RCC 7860 (cell line): Measurements from ENCODE around the gene FMC1.
"Not testable (repeated sequence)": the region's sequence is repeated elsewhere in the genome, so short reads cannot be mapped to it uniquely, and the experiment has no call there.

Source experiments
- DNase-seq: peaks from one replicate; pipeline ENCODE4 v3.0.0-alpha.2; 2015; ENCODE audit warnings: low spot score
- FAIRE-seq: peaks from 2 replicates; lab custom pipeline; 2012; peaks lifted over from hg19 to GRCh38; lab: Jason Lieb, UNC

FMC1 gene

DNA sequence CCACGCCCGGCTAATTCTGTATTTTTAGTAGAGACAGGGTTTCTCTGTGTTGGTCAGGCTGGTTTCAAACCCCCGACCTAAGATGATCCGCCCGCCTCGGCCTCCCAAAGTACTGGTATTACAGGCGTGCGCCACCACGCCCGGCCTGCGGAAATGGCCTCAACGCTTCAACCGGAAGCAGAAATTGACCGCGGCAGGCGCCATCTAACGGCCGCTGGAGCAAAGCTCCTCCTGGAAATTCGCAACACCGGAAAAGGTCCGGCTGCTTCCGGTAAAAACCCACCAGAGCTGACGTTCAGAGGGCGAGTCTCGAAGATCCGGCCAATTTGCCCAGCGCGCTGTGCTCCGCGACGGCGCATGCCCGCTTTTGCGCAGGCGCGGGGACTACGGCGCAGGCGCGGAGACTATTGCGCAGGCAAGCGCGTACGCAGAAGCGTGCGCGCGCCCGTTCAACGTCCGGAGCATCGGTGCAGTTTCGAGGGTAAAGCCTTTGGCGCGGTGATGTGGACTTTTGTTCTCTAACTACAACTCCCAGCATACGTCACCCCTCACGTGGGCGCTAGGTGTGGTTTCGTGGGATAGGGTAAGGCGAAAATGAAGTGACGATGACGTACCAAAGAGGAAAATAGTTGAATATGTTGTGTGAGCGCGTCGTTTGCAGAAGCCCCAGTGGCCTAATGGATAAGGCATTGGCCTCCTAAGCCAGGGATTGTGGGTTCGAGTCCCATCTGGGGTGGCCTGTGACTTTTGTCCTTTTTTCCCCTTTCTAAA, 915 bp upstream of the FMC1 start:
- DNase-seq (peak; percentile 100), FAIRE-seq (peak; percentile 86)

DNA sequence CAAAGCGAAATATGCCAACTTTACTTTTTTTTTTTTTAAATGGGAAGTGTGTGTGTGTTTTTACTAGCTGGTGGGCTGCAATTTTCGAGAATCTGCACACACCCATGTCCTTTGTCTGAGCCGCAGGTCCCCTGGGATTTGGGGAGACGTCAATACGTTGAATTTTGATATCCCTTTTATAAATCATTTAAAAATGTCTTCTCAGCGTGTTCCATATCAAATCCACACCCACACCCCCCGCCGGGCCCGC, 404 bp upstream of the FMC1 start:
- DNase-seq (no peak), FAIRE-seq (no peak)

DNA sequence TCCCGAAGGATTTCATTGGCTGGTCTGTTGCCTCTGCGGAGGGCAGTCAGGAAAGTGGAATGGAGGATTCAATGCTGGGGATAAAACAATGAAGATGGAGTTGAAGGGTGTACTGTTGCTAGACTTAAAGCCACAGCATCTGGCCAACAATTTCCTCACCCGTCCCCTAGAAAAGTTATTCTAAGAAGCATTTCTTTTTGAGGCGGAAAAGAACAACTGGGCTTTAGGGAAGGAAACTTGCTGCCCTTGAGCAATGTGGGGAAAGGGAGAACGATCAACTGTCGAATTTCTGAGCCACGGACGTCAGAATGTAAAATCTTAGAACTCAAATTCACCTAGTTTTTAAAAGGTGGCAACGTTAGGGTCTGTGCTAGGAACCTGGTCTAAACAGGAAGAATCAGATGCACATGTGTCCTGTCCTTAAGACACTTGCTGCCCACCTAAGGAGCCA, 664 bp downstream of the FMC1 start:
- FAIRE-seq (no peak), DNase-seq (no peak)

DNA sequence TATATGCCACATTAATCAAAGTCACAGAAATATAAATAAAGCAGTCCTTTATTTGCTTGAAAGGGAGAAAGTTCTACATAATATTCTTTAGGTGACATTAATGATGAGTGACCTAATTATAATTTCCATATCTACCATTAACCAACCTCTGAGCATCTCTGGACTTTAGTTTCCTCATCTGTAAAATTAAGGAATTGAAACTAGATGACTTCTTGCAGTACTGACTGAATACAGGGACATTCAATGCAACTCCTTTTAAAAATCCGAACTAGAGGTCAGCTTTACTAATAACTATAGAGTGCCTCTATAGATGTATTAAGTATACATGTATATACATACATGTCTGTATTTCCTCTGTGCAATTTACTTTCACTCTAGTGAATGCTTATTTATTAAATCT, 3.9 kb downstream of the FMC1 start:
- FAIRE-seq (no peak), DNase-seq (no peak)

DNA sequence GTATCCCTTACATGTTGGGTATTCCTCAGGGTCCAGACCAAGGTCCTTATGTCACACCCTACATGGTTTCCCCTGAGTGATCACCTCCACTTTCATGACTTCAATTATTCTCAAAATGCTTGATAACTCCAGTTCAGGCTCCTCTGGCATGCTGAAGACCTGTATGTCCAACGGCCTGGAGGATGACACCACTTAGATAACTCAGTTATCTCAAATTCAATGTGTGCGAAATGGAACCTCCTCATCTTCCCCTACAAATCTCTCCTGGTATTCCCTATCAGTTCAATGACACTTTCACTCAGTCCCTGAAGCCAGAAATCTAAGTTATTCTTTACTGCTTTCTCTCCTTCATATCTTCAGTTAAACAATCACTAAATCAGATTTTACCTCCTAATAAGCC, 9.9 kb downstream of the FMC1 start:
- DNase-seq = no peak
- no peak for FAIRE-seq

DNA sequence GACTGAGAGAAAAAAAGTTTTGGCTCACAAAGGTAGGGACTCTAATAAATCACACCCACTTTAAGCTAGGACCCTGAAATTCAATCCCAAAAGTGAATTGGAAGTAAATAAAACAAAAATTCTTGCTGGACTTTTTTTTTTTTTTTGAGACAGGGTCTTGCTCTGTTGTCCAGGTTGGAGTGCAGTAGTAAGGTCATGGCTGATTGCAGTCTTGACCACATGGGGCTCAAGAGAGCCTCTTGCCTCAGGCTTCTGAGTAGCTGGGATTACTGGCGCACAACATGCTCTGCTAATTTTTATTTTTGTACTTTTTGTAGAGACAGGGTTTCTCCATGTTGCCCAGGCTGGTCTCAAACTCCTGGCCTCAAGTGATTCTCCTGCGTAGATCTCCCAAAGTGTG, 13.6 kb downstream of the FMC1 start:
- FAIRE-seq = no peak
- DNase-seq = no peak

DNA sequence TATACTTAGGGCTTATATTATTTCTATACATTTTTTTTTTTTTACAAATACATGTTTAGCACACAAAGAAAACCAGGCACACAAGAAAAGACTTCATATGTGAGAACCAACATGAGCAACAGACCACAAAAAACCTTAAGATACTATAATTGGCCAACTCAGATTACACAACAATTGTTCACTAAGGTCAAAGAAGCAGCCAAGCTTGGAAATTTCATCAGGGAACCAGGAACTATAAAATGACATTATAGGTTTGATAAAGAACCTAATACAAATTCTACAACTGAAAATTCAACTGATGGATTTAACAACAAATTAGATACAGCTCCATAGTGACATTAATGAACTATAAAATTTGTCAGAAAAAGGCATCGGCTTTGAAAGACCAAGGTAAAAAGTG, 14.2 kb downstream of the FMC1 start:
- DNase-seq = no peak
- peak; percentile 22 for FAIRE-seq

DNA sequence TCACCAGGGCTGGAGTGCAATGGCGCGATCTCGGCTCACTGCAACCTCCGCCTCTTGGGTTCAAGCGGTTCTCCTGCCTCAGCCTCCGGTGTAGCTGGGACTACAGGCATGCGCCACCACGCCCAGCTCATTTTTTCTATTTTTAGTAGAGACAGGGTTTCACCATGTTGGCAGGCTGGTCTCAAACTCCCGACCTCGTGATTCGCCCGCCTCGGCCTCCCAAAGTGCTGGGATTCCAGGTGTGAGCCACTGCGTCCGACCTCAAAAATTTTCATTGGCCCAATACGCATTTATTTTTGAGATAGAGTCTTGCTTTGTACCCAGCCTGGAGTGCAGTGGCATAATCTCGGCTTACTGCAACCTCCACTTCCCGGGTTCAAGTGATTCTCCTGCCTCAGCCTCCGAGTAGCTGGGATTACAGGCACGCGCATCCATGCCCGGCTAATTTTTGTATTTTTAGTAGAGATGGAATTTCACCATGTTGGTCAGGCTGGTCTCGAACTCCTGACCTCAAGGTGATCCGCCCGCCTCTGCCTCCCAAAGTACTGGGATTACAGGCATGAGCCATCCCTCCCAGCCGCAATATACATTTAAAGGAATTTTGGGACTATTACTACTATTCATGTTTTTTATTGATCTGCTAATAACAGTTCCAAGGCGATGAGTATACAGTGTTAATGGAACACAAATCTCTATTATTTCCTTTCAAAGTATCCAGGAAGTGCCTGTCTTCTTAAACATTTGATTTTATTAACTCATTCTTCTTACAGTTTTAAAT, 16.8 kb downstream of the FMC1 start:
- peak; percentile 50 for FAIRE-seq

DNA sequence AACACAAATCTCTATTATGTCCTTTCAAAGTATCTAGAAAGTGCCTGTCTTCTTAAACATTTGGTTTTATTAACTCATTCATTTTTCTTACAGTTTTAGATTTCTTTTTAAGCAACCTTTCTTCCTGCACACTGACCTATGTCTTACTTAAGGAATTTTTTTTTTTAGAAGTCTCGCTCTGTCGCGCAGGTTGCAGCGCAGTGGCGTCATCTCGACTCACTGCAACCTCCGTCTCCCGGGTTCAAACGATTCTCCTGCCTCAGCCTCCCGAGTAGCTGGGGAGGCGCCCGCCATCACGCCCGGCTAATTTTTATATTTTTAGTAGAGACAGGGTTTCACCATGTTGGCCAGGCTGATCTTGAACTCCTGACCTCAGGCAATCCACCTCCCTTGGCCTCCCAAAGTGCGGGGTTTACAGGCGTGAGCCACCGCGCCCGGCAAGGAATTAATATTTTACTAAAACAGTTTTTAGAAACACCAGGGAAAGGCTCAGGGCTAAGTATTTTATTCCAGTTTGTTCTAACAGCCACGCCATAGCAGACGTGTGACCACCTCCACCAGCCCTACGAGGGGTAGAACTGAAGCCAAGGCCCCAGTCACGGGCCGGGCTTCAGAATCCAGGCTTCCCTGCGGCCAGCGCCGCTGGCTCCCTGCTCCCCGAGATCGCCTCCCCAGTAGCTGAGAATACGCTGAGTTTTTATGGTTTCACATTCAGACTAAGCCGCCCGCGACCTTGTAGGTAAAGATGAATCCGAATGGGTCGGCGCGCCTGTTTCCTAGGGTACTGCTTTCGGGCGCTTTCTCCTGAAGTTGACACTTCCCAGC, 17.6 kb downstream of the FMC1 start:
- no peak for FAIRE-seq
- peak; percentile 23 for DNase-seq

More for the DNA sequence above, 16.8 kb downstream of the FMC1 start:
- DNase-seq = not testable (repeated sequence)

DNA sequence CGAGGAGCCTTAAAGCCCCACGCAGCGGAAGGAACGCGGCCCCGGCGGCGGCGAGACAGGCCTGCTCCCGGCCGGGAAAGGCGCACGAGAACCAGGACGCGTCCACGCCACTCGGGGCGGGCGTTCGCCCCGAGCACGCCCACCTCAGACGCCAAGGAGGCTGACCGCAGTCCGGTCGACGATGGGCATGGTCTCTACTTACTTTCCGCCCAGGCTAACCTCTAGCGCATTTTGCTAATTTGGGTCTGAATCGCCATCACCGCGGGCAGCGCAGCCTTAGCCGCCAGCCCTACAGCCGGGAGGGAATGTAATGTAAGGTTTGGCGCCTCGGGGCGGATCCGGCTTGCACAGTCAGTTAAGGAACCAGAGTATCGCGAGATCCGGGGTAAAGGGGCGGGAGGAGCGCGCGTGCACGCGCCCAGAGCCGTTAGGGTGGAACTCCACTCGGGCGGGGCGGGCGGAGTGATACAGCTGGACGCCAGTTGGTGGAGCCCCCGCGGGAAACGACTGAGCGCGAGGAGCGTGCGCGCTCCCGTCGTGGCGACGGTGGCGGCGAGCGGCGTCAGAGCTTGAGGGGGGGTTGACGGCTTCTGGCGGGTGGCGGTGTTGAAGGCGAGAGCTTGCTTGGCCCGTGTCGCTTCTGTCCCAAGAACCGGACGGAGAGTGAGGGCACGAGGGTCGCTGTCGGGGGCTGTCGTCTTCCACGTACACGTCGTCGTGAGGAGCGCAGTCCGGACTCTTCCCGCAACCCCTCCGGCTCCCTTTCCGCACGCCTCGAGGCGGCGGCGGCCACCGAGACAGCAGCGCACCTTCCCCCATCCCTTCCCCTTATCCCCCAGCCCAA, 18.5 kb downstream of the FMC1 start, which contains the start of gene LUC7L2:
Gene LUC7L2, plus strand, starts transcription at position 529 of the 844 bp plus-strand sequence. CDS start 368 bp downstream, outside the sequence.
- DNase-seq (peak; percentile 99), FAIRE-seq (peak; percentile 74)

DNA sequence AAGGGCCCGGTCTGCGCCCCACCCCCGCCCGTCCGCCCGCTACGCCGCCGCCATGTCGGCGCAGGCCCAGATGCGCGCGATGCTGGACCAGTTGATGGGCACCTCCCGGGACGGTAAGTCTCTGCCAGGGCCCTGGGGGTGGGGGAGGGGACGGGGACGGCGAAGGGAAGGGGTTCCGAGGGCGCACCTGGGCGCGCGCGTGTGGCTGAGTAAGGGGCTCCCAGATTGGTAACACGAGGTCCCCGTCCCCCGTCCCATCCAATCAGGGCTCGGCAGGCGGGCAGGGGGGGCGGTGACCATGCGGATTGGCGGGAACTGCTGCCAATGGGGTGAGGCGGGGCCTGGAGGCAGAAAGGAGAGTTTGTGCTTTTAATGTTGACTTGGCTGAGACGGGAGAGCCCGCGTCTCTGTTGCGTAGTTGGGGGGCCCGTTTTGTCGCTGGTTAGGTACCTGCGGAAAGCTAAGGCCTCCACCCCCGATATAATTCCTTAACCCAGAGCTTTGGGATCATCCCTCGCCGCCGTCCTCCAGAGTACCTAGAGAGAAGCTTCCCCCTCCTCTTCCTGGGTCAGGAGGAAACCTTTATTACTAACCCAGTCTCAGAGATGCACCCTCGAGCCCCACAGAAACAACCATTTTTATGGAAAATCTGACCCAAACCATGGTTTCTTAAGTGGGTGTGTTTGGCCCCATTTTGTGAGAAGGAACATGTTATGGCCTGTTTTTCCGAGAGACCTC, 19.2 kb downstream of the FMC1 start:
- DNase-seq = peak; percentile 87
- FAIRE-seq = peak; percentile 48

DNA sequence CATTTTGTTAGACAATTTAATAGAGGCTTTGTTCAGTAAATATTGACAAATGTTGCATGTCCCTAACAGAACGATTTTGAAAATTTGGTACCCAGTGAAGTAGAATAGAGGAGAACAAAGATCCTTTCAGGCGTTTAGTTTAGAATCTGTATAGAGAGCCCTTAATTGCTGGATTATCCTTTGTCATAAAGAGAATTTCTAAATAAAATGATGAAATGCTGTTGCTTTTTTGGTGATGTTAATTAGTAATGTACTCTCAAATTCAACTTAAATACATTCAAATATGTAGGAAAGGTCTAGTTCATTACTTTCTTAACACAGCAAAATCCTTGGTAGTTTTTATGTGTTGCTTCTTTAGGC, 19.8 kb downstream of the FMC1 start:
- DNase-seq (no peak), FAIRE-seq (no peak)

DNA sequence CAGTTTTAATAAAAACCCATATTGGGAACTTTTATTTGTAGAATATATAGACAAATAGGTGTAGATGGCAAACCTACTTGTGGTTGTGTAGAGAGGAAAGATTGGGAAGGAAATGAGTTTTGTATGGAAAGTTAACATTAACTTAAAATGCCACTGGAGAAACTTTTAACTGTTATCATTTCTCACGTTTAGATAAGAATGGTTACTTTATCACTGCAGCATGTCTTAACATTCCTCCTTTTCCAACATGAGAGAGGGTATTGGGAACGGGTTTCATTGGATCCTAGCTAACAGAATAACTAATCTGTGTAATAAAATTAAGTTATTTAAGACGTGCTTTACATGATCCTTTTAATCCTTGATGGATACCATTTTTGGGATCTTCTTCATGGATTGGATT, 20.4 kb downstream of the FMC1 start:
- DNase-seq (no peak), FAIRE-seq (no peak)

DNA sequence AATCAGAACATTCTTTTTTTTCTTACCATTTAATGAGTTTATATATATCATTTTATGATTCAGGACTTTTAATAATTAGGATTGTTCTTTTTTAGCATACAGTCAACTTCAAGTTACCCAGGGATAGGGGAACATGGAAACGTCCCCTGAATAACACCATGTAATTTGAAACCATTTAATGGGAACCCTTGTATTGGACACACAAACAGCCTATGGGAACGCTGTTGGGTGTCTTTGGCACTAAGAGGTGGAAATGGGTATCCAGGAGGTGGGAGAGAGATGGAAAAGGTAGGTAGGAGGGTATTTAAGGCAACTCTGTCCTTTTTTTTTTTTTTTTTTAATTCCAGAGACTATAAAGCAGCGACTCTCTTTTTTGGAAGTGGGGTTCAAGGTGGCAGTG, 21.2 kb downstream of the FMC1 start:
- FAIRE-seq (no peak), DNase-seq (no peak)

DNA sequence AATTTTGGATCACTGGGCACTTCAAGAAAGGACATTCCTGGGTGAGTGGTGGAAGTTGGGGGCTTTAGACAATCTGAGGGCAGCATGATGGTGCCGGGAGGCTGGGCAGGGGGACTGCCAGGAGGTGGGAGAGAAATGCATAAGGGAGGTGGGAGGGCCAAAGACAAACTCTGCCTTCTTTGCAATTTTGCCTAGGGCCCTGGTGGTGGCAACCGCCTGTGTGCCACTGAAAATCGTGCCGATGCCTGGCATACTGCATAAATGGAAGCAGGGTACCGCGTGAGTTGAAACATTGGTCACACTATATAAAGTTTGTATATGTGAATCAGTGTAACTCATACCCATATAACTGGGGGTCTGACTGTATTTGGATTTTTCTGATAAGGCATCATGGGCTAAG, 21.8 kb downstream of the FMC1 start:
- DNase-seq (no peak), FAIRE-seq (no peak)

DNA sequence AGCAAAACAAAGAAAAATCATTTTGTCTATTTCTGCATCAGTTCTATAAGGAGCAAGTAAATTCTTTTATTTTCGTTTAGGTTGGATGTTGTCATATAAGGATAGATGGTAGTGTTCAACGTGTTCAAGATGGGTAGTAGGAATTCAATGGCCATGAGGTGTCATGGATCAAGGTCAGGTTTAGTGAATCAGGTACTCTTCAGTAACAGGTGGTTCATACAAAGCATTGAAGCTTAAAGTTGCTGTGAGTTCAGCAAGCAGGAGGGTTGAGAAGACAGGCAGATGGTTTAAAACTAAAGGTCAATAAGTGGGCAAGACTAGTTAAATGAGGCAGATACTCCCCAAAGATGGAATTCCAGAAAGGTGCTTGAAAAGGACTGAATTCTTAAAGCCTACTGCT, 24.2 kb downstream of the FMC1 start:
- DNase-seq (no peak), FAIRE-seq (no peak)

DNA sequence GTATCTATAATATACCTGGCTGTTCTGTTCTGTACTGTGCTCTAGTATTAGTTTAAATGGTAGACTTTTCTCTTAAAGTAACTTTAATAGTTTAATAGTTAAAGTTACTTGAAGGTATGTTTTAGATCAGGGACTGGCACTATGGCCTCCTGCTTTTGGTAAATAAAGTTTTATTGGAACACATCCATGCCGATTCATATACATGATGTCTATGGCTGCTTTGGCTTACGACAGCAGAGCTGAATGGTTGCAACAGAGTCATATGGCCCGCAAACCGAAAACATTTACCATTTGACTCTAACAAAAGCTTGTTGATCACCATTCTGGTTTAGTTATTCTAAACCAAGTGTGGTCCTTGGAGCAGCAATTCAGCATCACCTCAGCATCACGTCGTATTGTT, 25.3 kb downstream of the FMC1 start:
- no peak for FAIRE-seq

DNA sequence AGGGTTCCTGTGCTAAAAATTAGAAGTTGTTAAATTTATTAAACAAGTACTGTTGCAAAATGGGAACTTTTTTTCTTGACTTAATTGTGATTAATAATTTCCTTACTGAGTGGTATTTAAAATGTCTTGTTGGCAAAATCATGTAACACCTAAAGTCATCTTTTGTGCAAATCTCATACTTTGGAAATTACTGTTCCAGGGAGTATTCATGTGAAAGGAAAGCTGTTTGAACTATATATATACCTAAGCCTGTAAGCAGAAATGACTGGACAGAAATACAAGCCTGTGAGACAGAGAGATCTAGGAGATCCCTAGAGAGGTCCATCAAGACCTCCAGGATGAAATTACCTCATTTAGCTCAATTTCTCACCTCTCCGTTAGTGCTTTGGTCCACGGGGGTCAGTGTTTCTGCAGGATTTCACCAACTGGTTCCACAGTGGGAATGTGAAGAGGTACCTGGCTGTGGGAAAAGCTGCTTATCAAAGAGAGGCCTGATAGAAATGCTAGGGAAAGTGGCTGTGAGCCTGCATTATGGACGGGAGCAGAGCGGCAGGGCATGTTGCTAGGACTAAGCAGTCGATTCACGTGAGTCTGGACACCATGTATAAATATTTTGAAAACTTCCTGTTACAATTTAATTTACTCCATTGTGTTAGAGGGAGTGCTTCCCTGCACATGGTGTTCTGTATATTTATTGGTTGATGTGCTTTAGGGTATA, 26.5 kb downstream of the FMC1 start:
- FAIRE-seq (no peak), DNase-seq (no peak)

More for the DNA sequence above, 25.3 kb downstream of the FMC1 start:
- no peak for DNase-seq

DNA sequence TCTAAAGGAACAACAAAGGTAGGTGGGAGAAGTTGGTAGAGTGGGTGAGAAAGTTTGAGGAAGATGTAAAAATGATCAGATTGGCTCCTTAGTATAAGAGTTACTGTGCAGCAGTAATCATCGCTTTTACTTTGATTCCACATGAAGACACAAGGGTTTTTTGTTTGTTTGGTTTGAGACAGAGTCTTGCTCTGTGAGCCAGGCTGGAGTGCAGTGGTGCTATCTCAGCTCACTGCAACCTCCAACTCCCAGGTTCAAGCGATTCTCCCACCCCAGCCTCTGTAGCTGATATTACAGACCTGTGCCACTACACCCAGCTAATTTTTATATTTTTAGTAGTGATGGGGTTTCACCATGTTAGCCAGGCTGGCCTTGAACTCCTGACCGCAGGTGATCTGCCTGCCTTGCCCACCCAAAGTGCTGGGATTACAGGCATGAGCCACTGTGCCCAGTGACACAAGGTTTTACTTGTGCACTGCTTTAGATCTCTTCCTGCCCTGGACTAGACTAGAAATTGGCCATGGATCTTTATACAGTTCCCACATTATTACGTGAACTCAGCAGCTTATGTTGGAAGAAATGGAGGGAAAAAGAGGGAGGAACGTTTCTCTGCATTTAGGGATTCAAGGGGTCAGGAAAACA, 29.3 kb downstream of the FMC1 start:
- DNase-seq = no peak

More for the DNA sequence above, 29.3 kb downstream of the FMC1 start:
- no peak for FAIRE-seq
